C4-2B (cell line): ENCODE measurements around the gene BLOC1S4.

Experiments used
- ZFX ChIP-seq: fragments of 450-650 bp; IDR thresholded peaks from 2 replicates; pipeline ENCODE4 v1.6.1; 2017
- TF ChIP-seq, protein P1 (sequence below): fragments of 450-650 bp; conservative IDR thresholded peaks from 2 replicates; pipeline ENCODE4 v1.5.1; 2017; ENCODE audit warnings: mild to moderate bottlenecking

- TF ChIP-seq, protein P1, sequence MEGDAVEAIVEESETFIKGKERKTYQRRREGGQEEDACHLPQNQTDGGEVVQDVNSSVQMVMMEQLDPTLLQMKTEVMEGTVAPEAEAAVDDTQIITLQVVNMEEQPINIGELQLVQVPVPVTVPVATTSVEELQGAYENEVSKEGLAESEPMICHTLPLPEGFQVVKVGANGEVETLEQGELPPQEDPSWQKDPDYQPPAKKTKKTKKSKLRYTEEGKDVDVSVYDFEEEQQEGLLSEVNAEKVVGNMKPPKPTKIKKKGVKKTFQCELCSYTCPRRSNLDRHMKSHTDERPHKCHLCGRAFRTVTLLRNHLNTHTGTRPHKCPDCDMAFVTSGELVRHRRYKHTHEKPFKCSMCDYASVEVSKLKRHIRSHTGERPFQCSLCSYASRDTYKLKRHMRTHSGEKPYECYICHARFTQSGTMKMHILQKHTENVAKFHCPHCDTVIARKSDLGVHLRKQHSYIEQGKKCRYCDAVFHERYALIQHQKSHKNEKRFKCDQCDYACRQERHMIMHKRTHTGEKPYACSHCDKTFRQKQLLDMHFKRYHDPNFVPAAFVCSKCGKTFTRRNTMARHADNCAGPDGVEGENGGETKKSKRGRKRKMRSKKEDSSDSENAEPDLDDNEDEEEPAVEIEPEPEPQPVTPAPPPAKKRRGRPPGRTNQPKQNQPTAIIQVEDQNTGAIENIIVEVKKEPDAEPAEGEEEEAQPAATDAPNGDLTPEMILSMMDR, result no peak; the same call in 1 of the 2 replicates
- TF ChIP-seq ZFX, result peak; percentile 94
Observed at GRCh38 chr4:6716018-6716911, at the start of gene BLOC1S4.
